ENCODE measurements around the gene PYCR2.

PYCR2 gene

GRCh38 chr1:225881959-225882693 lies 41.9 kb downstream of the PYCR2 start, which contains the start of gene TMEM63A:
Gene TMEM63A, minus strand, starts transcription at chr1:225882380. Its CDS starts 4,800 bp downstream, at chr1:225877580.
- no peaks in the 10 kb centered on the region for H3K9me3 ChIP-seq (ENCODE audit: severe bottlenecking)
- H3K36me3 ChIP-seq: no peaks in the 10 kb centered on the region
- H3K27me3 ChIP-seq (ENCODE audit: insufficient read depth, low read depth, severe bottlenecking): no peaks in the 10 kb centered on the region
- no peak for DNase-seq
- no peak for TF ChIP-seq CTCF (IDR thresholded peaks at IDR 0.05; ENCODE audit: low read depth, low read length)
- no peak within 1 kb of the TSS for H3K4me3 ChIP-seq (ENCODE audit: low read depth, low read length)
- no peak within 1 kb of the TSS for H3K27ac ChIP-seq

GRCh38 chr1:225881081-225881958 lies 42.7 kb downstream of the PYCR2 start:
- Histone ChIP-seq H3K36me3 (no peaks in the 10 kb centered on the region), H3K4me3 (ENCODE audit: low read depth, low read length) (no peak overlapping the region), H3K27me3 (ENCODE audit: insufficient read depth, low read depth, severe bottlenecking) (no peaks in the 10 kb centered on the region), H3K27ac (no peak overlapping the region), H3K9me3 (ENCODE audit: severe bottlenecking) (no peaks in the 10 kb centered on the region)
- no peak for DNase-seq
- no peak for TF ChIP-seq CTCF (IDR thresholded peaks at IDR 0.05; ENCODE audit: low read depth, low read length)

DNA sequence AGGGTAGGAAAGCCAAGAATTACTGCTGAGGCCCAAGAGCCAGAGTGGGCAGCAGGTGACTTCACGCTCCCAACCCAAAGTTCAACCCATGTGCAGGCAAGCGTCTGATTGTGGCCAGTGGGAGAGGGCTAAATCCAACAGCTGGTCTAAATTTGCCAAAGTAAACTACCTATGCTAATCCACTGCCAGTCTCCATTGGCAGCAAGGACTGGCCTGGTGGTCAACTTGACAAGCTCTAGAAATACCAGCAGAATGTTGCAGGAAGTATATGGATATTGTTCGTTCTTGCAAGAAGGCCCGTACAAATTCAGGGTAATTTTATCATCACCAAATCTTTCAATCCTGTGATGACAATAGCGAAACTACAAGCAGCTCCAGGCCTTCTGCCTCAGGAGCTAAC lies 43.4 kb downstream of the PYCR2 start:
- H3K4me3 ChIP-seq (ENCODE audit: low read depth, low read length): no peak overlapping the region
- no peak overlapping the region for H3K27ac ChIP-seq
- TF ChIP-seq CTCF (IDR thresholded peaks at IDR 0.05; ENCODE audit: low read depth, low read length): no peak

GRCh38 chr1:225880222-225880588 lies 43.8 kb downstream of the PYCR2 start:
- Histone ChIP-seq H3K9me3 (ENCODE audit: severe bottlenecking) (no peaks in the 10 kb centered on the region), H3K27ac (no peak overlapping the region), H3K36me3 (no peaks in the 10 kb centered on the region), H3K4me3 (ENCODE audit: low read depth, low read length) (no peak overlapping the region), H3K27me3 (ENCODE audit: insufficient read depth, low read depth, severe bottlenecking) (no peaks in the 10 kb centered on the region)
- DNase-seq: no peak
- TF ChIP-seq CTCF (IDR thresholded peaks at IDR 0.05; ENCODE audit: low read depth, low read length): no peak

More for the DNA sequence above, 43.4 kb downstream of the PYCR2 start:
- Histone ChIP-seq H3K9me3 (ENCODE audit: severe bottlenecking) (no peaks in the 10 kb centered on the region), H3K27me3 (ENCODE audit: insufficient read depth, low read depth, severe bottlenecking) (no peaks in the 10 kb centered on the region), H3K36me3 (no peaks in the 10 kb centered on the region)
- no peak for DNase-seq

- Histone ChIP-seq H3K36me3 (no peaks in the 10 kb centered on the region), H3K9me3 (ENCODE audit: severe bottlenecking) (no peaks in the 10 kb centered on the region), H3K27me3 (ENCODE audit: insufficient read depth, low read depth, severe bottlenecking) (no peaks in the 10 kb centered on the region), H3K27ac (no peak overlapping the region), H3K4me3 (ENCODE audit: low read depth, low read length) (no peak overlapping the region)
- DNase-seq: no peak
- no peak for TF ChIP-seq CTCF (IDR thresholded peaks at IDR 0.05; ENCODE audit: low read depth, low read length)
These were observed 44.4 kb downstream of the PYCR2 start for GRCh38 chr1:225879521-225880221.
